ENCODE results near the gene LYPD6. TPM values are rescaled to one million over a fixed set of nuclear protein-coding genes. Genes with fewer than 3 reads are reported as not detected.

Gene LYPD6
- polyA plus RNA-seq, 12 donors: 1.1 to 9.5 (median 2.6) TPM; not detected in 2

- no peak for DNase-seq
Observed at GRCh38 chr2:149344105-149344504, 13.7 kb downstream of the LYPD6 start.

- no peak for DNase-seq
Observed at GRCh38 chr2:149346272-149346671, 15.9 kb downstream of the LYPD6 start.

- no peak for DNase-seq
Observed at GRCh38 chr2:149348291-149348690, 17.9 kb downstream of the LYPD6 start.

GRCh38 chr2:149353421-149353820 lies 23.0 kb downstream of the LYPD6 start:
- no peak for DNase-seq

- DNase-seq: no peak
Observed at GRCh38 chr2:149355716-149356422, 25.5 kb downstream of the LYPD6 start.

GRCh38 chr2:149357058-149357457 lies 26.7 kb downstream of the LYPD6 start:
- DNase-seq: no peak

GRCh38 chr2:149360106-149360505 lies 29.7 kb downstream of the LYPD6 start:
- DNase-seq: no peak

- DNase-seq: no peak
Observed at GRCh38 chr2:149363958-149364357, 33.6 kb downstream of the LYPD6 start.

- DNase-seq: no peak
Observed at GRCh38 chr2:149364839-149365238, 34.5 kb downstream of the LYPD6 start.

GRCh38 chr2:149365931-149366583 lies 35.7 kb downstream of the LYPD6 start:
- no peak for DNase-seq

- no peak for DNase-seq
Observed at GRCh38 chr2:149370061-149370775, 39.8 kb downstream of the LYPD6 start.

- no peak for DNase-seq
Observed at GRCh38 chr2:149371476-149371875, 41.1 kb downstream of the LYPD6 start.

GRCh38 chr2:149375801-149376361 lies 45.5 kb downstream of the LYPD6 start:
- no peak for DNase-seq

- DNase-seq: no peak
Observed at GRCh38 chr2:149380205-149380604, 49.8 kb downstream of the LYPD6 start.

- DNase-seq: peak; percentile 21
Observed at GRCh38 chr2:149383340-149383739, 53.0 kb downstream of the LYPD6 start.

GRCh38 chr2:149385350-149385749 lies 55.0 kb downstream of the LYPD6 start:
- DNase-seq: no peak

GRCh38 chr2:149387411-149387810 lies 57.0 kb downstream of the LYPD6 start:
- DNase-seq: no peak

GRCh38 chr2:149388120-149388816 lies 57.9 kb downstream of the LYPD6 start:
- DNase-seq: no peak

- DNase-seq: no peak
Observed at GRCh38 chr2:149389506-149390167, 59.2 kb downstream of the LYPD6 start.

- DNase-seq: no peak
Observed at GRCh38 chr2:149393614-149394013, 63.2 kb downstream of the LYPD6 start.

GRCh38 chr2:149394864-149395263 lies 64.5 kb downstream of the LYPD6 start:
- DNase-seq: no peak

Measured in muscle of arm (tissue), 12 donors.